HTERT RPE-1 (cell line): ENCODE results near the gene TFF1.

Experiments
- in situ Hi-C: fragments of 300-500 bp; cut with MboI; formaldehyde crosslinking; loops from 4 replicates; pipeline ENCODE4 v1.14.3; 2020; ENCODE audit warnings: low sequenced_read_pairs

Gene TFF1

GRCh38 chr21:42398436-42399028 is 32.2 kb upstream of the TFF1 start:
- in situ Hi-C loops: no loop called here

GRCh38 chr21:42397746-42398394 is 31.5 kb upstream of the TFF1 start:
- in situ Hi-C loops: no loop called here

DNA sequence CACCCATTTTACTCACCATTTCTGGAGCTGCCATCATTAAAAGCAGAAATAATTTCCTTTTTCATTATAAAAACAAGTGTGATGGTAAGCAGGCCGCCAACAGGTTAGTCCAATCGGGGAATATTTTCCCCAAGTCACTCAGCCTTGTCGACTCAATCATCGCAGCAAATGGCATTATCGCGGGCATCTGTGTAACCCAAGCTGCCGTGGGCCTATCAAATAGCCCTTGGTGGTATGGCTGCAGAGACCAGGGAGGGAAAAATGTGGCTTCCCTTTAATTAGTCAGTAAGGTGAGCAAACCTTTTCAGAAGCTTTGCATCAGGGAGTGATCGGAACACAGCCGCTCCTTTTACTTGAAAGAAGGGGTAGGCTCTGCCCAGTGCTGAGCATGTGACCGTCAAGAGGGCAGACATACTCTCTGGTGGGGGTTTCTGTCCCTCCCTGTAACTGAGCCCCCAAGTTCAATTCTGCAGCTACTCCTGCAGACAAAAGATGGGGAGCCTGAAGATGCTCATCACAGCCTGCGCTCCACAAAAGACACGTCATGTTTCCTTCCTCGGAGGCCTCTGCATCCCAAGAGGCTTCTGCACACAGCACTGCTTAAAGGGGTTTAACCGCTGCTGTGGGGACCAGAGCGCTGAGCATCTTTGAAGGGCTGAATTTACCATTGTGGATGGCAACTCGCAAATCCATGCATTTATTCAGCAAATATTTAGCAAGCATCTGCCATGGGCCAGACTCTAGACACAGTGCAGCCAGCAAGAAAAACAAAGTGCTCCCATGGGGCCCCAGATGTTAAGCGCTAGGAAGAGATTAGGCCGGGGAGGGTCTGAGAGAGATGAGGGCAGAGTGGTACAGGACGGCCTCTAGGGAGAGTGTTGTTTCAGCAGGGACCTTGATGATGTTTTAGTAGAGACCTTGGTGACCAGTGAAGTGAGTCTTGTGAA is 30.7 kb upstream of the TFF1 start:
- in situ Hi-C loops: no loop called here

- in situ Hi-C loops: no loop called here
Observed at GRCh38 chr21:42395905-42396651, 29.7 kb upstream of the TFF1 start, which contains the start of gene TMPRSS3. Gene TMPRSS3, minus strand, starts transcription at chr21:42396052. Its CDS starts 635 bp downstream, at chr21:42395417.

DNA sequence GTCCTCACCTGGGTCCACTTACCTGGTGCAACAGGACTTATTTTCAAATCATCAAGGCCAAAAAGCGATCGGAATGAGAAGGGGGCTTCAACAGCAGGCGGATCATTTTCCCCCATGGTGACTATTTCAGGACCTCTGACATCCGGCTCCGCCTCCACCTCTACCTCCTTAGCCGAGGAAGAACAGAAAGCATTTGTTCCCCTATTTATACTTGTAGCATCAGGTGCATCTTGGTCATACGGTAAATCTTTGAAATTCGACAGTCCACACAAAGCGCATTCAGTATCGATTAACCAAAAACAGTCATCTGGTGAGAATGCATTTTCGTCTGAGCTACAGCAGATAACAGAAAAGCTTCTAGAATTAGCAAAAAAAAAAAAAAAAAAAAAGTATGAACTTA is 29.0 kb upstream of the TFF1 start:
- in situ Hi-C loops: no loop called here

GRCh38 chr21:42393443-42393950 is 27.2 kb upstream of the TFF1 start:
- in situ Hi-C loops: no loop called here

DNA sequence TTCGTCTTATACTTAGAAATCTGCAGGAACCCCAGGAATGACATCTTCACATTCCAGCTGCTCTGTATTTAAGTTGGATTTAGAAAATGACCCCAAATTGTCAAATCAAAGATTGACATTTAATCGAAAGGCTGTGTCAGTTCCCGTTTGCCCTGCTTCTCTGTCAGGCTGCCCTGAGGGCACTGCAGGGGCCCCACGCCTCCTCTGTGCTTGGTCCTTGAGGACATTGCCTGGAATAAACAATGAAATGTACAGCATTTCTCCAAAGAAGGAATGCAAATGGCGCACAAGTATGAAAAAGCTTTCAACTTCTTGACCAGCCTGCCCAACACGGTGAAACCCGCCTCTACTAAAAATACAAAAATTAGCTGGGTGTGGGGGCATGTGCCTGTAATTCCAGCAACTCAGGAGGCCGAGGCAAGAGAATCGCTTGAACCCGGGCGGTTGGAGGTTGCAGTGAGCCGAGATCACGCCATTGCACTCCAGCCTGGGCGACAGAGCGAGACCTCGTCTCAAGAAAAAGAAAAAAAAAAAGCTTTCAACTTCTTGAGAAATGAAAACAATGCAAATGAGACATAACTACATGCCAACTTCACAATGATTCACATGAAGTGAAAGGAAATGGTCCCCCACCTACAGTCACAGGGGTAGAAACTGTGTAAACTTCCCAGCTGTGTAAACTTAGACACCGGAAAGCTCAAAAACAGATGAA is 26.6 kb upstream of the TFF1 start:
- in situ Hi-C loops: no loop called here

GRCh38 chr21:42391297-42391696 is 25.0 kb upstream of the TFF1 start:
- in situ Hi-C loops: no loop called here

- in situ Hi-C loops: no loop called here
Observed at GRCh38 chr21:42390696-42391095, 24.4 kb upstream of the TFF1 start.

DNA sequence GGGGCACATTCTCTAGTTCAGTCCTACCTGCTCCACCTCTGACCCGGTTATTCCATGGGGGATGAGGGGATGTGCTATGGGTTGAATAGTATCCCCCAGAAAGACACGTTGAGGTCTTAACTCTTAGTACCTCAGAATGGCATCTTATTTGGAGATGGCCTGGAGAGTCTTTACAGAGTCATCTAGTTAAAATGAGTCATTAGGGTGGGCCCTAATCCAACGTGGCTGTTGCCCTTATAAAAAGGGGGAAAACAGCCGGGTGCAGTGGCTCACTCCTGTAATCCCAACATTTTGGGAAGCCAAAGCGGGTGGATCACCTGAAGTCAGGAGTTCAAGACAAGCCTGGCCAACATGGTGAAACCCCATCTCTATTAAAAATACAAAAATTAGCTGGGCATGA is 23.9 kb upstream of the TFF1 start:
- in situ Hi-C loops: no loop called here

DNA sequence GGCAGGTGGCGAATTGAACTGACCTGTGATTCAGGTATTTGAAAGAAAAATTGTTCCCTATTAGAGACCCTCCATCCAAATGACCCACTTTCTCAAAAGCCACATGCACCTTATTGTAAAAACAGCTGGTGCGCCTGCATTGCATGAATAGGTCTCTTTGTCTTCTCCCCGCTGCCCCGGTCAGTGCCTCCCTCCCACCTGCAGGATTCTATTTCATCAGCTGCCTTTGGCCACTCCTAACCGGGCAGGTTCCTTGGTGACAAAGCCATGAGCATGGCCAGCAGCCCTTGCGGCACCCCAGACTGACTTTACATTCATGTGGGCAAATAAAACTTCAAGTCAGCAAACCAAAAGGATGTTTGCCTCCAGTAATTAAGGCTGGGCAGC is 23.1 kb upstream of the TFF1 start:
- in situ Hi-C loops: no loop called here

DNA sequence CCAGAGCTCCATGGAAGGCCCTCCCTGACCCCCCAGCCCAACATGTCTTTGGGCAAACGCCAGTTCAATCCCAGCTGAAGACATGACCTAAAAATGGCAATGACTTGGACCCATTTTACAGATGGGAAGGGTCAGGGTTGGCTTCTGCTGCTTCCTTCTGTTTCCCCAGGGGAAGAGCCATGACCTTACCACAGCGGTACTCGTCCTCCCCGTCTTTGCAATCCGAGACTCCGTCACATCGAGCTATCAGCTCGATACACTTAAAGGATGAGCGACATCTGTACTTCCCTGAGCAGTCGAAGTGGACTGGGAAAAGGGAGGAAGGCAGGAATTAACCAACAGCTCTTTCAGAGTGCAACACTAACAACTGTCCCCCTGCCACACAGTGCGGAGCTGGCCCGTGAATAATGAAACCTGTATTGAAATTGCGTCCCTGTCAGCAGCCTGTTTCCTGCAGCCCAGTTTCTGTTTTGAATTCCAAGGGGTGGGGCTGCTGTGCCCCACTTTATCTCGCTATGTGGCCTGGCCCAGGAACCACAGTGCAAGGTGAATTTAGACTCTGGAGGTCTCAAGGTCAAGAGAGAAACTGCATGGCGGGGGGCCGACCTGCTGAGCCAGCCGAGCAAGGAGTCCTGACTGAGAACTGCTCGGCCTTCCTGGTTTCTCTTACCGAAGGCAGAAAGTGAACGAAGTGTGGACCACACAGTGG is 22.6 kb upstream of the TFF1 start:
- in situ Hi-C loops: no loop called here

DNA sequence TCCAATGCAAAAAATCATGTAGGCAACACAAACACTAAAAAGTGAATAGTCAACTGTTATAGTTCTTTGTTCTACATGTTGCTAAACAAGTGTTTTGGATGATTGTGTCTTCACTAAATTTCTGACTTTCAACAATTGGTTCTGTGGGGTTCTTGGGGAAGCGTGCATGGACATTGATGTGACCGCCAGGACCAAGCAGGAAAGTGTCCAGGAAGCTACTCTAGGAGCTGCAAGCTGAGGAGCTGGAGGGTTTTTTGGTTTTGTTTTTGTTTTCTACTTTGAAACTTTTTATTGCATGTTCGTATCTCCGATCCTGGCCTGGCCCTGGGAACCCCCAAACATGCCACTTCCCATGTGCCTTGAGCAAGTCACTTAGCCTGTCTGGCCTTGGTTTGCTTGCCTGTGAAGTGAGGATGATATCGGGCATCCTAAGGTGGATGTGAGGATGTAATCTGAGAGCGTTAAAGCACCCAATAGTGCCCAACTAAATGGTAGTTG is 21.6 kb upstream of the TFF1 start:
- in situ Hi-C loops: no loop called here

DNA sequence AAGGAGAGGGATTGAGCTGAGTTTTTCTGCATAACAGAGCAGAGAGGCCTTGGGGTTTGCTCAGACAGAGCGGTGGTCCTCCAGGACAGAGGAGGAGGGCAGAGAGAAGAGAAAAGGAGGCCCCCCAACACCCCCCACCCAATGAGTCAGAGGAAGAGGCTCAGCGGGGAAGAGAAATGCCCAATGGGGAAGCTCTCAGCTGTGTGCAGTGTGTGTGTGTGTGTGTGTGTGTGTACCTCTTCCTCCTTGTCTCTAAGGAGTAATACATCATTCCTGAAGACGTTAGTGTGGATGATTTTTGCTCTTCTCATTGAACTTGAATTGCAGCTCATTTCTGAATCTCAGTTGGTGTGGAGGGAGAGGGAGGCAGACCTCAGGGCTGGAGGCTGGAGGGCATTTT is 20.8 kb upstream of the TFF1 start:
- in situ Hi-C loops: no loop called here

- in situ Hi-C loops: no loop called here
Observed at GRCh38 chr21:42386034-42386591, 19.8 kb upstream of the TFF1 start.

GRCh38 chr21:42385619-42386018 is 19.3 kb upstream of the TFF1 start:
- in situ Hi-C loops: no loop called here

DNA sequence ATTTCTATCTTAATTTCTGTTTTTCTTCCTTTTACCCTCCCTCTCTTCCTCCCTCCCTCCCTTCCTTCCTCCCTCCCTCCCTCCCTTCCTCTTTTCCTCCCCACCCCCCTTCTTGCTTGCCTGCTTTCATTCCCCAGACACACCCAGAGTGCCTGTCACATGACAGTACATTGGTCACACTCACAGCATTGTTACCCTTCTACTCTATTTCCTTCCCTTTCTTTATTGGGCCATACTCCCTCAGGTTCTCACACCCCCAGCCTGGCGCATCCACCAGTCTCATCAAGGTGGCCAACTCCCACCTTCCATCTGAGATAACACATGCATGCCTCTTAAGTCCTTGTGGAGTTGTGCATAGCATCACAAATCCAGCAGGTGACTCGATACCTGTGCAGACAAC is 18.7 kb upstream of the TFF1 start:
- in situ Hi-C loops: no loop called here

- in situ Hi-C loops: no loop called here
Observed at GRCh38 chr21:42384156-42384945, 18.0 kb upstream of the TFF1 start.
